ENCODE measurements around the gene ZNF282.

Gene ZNF282

DNA sequence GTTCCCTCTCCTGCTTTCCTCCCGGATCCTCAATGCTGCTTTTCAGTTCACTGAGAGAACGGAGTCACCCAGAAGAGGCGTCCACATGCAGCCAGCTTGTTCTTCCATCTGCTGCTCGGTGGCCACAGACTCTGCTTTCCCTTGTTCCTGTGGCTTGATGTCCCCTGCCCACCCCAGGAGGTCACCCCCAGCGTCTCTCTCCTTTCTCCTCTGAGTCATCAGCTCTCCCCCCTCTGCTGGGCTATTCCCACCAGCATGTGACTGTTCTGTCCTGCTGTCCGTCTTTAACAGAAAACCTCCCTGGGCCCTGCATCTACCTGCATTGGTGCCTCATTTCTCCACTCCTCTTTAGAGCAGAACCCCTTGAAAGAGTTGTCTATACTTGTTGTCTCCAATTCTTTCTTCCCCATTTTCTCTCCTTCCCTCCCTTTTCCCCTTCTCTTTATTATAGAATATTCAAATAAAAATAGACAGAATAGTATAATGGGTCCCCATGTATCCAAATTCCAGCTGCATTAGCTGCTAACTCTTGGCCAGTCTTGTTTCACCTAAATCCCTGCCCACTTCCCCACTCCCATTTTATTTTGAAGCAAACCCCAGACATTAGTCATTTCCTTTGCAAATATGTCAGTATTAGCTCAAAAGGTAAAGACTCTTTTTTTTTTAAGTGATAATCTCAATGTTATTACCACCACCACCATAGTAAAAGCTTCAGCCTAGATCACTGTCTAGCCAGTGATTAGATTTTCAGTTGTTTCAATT, 4.1 kb downstream of the ZNF282 start (continued):
- TF ChIP-seq, protein P1, sequence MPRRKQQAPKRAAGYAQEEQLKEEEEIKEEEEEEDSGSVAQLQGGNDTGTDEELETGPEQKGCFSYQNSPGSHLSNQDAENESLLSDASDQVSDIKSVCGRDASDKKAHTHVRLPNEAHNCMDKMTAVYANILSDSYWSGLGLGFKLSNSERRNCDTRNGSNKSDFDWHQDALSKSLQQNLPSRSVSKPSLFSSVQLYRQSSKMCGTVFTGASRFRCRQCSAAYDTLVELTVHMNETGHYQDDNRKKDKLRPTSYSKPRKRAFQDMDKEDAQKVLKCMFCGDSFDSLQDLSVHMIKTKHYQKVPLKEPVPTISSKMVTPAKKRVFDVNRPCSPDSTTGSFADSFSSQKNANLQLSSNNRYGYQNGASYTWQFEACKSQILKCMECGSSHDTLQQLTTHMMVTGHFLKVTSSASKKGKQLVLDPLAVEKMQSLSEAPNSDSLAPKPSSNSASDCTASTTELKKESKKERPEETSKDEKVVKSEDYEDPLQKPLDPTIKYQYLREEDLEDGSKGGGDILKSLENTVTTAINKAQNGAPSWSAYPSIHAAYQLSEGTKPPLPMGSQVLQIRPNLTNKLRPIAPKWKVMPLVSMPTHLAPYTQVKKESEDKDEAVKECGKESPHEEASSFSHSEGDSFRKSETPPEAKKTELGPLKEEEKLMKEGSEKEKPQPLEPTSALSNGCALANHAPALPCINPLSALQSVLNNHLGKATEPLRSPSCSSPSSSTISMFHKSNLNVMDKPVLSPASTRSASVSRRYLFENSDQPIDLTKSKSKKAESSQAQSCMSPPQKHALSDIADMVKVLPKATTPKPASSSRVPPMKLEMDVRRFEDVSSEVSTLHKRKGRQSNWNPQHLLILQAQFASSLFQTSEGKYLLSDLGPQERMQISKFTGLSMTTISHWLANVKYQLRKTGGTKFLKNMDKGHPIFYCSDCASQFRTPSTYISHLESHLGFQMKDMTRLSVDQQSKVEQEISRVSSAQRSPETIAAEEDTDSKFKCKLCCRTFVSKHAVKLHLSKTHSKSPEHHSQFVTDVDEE (CRISPR knock-in tag; IDR thresholded peaks at IDR 0.05), result no peak
- TF ChIP-seq PPARA (CRISPR knock-in tag; IDR thresholded peaks at IDR 0.05; ENCODE audit: borderline replicate concordance) (no peak), ZNF8 (CRISPR knock-in tag; IDR thresholded peaks at IDR 0.05) (no peak), ARNTL (CRISPR knock-in tag; IDR thresholded peaks at IDR 0.05; ENCODE audit: borderline replicate concordance, low read depth) (no peak), BACH2 (CRISPR knock-in tag; IDR thresholded peaks at IDR 0.05; ENCODE audit: borderline replicate concordance) (no peak), CSDC2 (CRISPR knock-in tag; IDR thresholded peaks at IDR 0.05) (no peak), ZC3H10 (CRISPR knock-in tag; IDR thresholded peaks at IDR 0.05) (no peak), ISL1 (CRISPR knock-in tag; IDR thresholded peaks at IDR 0.05) (no peak)

DNA sequence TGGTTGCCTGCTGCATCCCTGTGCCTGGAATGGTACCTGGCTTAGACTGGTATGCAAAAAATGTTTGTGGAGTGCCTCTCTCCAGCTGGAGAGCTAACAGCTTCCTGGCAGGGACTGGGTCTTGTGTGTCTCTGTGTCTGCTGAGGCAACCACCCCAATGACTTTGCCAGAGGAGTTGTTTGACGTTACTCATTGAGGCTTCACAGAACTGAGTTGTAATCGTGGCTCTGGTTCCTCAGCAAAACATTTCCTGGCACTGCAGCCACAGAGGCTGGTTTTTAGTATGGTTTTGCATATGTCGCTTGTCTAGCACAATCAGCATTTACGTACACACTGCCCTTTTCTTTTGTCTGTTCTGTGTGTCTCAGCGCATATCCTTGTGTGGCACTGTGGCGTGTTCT, 7.5 kb downstream of the ZNF282 start:
- TF ChIP-seq, protein P1 (CRISPR knock-in tag; IDR thresholded peaks at IDR 0.05), result no peak
- TF ChIP-seq TCF4 (CRISPR knock-in tag; IDR thresholded peaks at IDR 0.05; ENCODE audit: borderline replicate concordance), result no peak
- TF ChIP-seq ZNF70 (CRISPR knock-in tag; IDR thresholded peaks at IDR 0.05), result no peak
- no peak for TF ChIP-seq PATZ1 (CRISPR knock-in tag; IDR thresholded peaks at IDR 0.05; ENCODE audit: borderline replicate concordance)
- TF ChIP-seq CSDC2 (CRISPR knock-in tag; IDR thresholded peaks at IDR 0.05), result no peak
- no peak for TF ChIP-seq ZNF565 (CRISPR knock-in tag; conservative IDR thresholded peaks at IDR 0.05; ENCODE audit: low read depth)
- TF ChIP-seq OSR1 (CRISPR knock-in tag; IDR thresholded peaks at IDR 0.05), result no peak
- TF ChIP-seq, protein P2, sequence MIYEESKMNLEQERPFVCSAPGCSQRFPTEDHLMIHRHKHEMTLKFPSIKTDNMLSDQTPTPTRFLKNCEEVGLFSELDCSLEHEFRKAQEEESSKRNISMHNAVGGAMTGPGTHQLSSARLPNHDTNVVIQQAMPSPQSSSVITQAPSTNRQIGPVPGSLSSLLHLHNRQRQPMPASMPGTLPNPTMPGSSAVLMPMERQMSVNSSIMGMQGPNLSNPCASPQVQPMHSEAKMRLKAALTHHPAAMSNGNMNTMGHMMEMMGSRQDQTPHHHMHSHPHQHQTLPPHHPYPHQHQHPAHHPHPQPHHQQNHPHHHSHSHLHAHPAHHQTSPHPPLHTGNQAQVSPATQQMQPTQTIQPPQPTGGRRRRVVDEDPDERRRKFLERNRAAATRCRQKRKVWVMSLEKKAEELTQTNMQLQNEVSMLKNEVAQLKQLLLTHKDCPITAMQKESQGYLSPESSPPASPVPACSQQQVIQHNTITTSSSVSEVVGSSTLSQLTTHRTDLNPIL (CRISPR knock-in tag; IDR thresholded peaks at IDR 0.05; ENCODE audit: low read depth), result no peak
- TF ChIP-seq PPARA (CRISPR knock-in tag; IDR thresholded peaks at IDR 0.05; ENCODE audit: borderline replicate concordance), result no peak
- TF ChIP-seq, protein P3, sequence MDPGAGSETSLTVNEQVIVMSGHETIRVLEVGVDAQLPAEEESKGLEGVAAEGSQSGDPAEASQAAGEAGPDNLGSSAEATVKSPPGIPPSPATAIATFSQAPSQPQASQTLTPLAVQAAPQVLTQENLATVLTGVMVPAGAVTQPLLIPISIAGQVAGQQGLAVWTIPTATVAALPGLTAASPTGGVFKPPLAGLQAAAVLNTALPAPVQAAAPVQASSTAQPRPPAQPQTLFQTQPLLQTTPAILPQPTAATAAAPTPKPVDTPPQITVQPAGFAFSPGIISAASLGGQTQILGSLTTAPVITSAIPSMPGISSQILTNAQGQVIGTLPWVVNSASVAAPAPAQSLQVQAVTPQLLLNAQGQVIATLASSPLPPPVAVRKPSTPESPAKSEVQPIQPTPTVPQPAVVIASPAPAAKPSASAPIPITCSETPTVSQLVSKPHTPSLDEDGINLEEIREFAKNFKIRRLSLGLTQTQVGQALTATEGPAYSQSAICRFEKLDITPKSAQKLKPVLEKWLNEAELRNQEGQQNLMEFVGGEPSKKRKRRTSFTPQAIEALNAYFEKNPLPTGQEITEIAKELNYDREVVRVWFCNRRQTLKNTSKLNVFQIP (CRISPR knock-in tag; IDR thresholded peaks at IDR 0.05; ENCODE audit: borderline replicate concordance, low read depth), result no peak
- no peak for TF ChIP-seq ZFP30 (CRISPR knock-in tag; IDR thresholded peaks at IDR 0.05)
- TF ChIP-seq GLIS3 (CRISPR knock-in tag; IDR thresholded peaks at IDR 0.05), result no peak
- no peak for TF ChIP-seq ESRRG (CRISPR knock-in tag; IDR thresholded peaks at IDR 0.05)
- TF ChIP-seq TOX (CRISPR knock-in tag; IDR thresholded peaks at IDR 0.05; ENCODE audit: borderline replicate concordance), result no peak
- TF ChIP-seq ARNTL (CRISPR knock-in tag; IDR thresholded peaks at IDR 0.05; ENCODE audit: borderline replicate concordance, low read depth), result no peak
- TF ChIP-seq RARB (CRISPR knock-in tag; IDR thresholded peaks at IDR 0.05), result no peak
- TF ChIP-seq ZC3H10 (CRISPR knock-in tag; IDR thresholded peaks at IDR 0.05), result no peak
- TF ChIP-seq BACH2 (CRISPR knock-in tag; IDR thresholded peaks at IDR 0.05; ENCODE audit: borderline replicate concordance), result no peak
- no peak for TF ChIP-seq ZFP3 (CRISPR knock-in tag; IDR thresholded peaks at IDR 0.05)
- no peak for ATAC-seq

Data from SK-N-SH treated with all-trans-retinoic acid at 6 μM for 48 hours (cell line).